Ecto neural progenitor cell (in vitro differentiated cells): ENCODE results near the gene RPL22.

Experiments
- DNase-seq: peaks from one replicate; pipeline ENCODE4 v3.0.0-alpha.2; 2018; ENCODE audit warnings: low spot score

Gene RPL22

DNA sequence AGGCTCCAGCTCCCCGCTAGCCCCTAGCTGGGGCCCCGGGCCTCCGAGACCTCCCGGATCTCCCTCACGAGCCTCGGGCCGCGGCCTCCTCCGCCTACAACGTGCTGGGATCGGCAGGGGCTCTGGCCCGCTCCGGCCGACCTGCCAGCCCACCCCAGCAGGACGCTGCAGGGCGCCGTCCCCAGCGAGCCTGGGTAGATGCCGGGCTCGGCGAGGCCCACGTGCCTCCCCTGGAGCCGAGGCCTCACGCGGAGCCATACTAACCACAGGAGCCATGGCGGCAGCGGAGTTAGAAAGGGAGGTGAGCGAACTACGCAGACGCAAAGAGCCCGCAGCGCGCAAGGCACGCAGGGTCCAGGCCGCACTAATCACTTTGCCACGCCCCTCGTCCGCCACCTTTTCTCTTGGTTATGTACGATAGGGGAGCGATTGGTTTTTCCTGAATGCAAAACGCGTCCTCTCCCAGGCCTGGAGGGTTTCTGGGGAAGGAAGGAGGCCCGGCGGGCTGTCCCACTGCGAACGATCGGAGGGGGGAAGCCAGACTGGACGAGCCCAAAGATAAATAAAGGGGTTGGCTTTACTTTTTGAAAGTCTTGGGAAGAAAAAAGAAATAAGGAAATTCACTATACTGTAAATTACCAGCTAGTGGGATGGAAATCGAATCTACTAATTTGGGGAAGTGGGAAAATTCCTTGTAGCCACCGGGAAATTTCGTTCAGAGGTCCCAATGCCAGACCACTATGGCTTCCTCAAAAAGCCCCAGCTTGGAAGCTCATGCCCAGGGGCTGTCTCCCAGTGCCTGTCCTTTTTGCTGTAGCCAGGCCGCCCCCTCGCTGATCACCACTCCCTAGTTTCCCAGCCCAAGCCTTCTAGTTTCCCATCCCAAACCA lies at the start of gene RPL22:
TSS of gene RPL22 (minus strand) at position 298 of the 890 bp plus-strand sequence. CDS start at position 276, 22 bp downstream.
- DNase-seq = peak; percentile 97

DNA sequence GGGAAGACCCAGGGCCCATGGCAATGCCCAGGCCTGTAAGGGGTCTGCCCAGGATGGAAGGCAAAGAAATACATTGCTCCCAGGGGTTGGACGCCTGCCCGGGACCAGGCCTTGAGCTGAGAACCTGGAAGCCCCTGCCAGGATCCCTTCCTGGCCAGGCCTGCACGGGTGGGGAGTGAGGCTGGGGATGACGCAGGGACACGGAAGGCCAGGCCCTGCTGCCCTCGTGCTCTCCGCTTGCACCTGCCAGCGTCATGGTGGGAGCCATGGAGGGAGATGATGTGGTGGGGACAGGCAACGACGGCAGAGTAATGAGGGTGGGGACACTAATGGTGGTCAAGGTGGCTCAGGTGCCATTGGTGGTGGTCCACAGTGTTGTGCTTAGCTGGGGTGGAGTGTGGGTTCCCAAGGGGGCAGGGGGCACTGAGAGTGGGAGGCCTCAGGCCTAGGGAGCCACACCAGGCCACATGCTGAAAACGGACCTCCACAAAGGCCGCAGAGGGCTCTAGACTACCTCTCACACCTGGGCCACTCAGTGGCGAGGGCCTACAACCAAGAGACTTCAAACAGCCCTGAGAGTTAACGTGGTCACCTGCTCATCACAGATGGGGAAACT lies 48.9 kb upstream of the RPL22 start:
- peak; percentile 50 for DNase-seq

DNA sequence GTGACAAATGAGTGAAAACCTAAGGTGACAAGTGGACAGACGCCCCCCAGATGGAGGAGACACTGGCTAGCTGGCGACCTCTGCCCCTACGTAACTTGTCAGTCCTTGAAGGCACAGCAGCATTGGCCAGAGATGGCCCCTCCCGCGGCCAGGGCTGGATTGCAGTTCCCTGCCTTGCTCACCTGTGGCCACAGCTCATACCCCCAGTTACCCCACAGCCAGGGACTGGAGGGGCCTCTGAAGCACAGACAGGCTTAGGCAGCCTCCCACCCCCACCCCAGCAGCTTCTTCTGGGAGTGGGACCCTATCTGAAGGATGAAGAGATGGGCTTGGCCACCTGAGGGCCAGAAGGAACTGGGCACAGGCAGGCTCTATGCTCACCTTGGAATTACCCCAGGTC lies 48.3 kb upstream of the RPL22 start:
- peak; percentile 49 for DNase-seq

DNA sequence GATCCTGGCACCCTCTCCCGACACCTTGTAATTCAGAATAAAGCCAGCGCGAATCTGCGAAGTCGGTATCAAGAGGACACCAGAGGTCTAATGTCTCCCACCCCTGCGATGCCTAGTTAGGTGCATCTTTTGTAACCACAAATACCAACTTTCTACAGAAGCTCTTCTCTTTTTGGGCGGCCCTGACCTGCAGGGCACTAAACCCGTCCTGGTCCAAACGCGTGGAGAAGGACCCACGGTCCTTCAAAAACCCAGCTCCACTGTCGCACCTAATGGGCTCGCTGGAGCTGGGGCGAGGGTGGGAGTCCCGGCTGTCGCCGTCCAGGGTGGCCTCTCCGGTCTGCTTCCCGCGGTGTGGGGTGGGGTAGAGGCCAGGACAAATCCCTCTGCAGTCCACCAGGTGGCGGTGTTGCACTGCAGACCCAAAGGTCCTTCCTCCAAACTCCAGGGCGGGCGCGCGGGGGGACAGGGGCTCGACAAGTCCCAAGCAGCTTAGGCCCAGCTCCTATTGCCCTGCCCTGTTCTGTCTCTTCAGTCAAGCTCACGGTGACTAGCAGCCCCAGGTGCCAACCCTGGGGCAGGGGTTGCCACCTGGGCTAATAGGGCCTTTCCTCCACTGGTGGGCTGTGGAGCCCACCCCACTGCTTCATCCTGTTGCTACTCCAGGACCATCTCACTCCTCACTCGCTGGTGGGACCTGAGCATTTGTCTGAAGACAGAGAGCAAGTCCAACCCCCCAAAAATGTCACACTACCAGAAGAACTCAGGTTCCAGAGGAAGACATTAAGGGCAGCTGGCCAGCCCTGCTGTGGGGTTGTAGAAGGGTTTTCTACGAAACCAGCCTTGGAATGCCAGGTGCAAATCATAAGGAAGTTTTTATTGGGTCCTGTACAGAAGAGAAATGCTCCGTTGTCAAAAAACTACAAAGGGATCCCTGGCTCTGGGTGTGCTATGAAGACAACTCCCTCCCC lies 47.4 kb upstream of the RPL22 start:
- peak; percentile 97 for DNase-seq

DNA sequence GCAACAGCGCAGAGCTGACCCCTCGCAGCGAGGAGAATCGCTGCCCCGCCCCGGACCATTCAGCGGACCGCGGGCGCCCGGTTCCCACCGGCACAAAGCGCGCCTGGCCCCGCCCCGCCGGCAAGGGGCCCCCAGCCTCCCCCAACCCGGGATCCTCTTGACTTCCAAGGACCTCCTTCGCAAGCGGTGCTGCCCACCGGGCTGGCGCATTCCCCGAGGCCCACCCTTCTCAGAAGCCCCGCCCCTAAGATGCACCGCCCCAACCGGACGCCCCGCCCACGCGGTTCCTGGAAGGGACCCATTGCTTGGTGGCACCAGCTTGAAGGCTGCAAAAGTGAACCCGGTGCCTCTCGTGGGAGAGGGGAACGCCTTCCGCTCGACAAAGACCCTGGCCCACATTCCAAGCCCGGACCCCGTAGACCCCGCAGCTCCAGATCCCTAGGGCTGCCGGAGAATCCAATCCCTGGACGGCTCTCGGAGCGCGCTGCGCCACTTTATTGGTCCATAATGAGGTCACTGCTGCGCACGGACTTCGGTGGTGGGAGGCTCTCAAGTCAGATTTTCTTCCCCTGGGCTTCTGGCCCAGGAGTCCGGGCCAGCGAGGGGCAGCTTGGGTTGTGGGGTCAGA lies 46.6 kb upstream of the RPL22 start:
- peak; percentile 96 for DNase-seq

GRCh38 chr1:6245086-6245868 lies 45.9 kb upstream of the RPL22 start:
- peak; percentile 94 for DNase-seq

GRCh38 chr1:6244401-6245049 lies 45.1 kb upstream of the RPL22 start:
- DNase-seq = peak; percentile 74

DNA sequence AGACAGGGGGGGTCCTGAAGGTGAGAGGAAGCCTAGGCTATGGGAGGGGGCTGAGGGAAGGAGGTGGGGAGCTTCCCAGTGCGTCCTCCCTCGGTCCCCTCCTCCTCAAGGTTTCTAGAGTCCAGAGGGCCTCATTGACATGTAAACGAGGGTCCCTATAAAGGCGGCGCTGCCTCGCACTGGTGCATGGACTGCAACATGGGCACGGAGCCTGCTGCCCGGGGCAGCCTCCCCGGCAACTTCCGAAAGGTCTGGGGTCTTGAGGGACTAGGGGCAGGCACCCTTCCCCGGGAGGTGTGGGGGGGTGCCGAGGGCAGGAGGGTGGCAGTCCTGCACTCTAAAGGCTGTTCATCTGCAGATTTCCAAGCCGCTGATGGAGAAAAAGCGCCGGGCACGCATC lies 44.6 kb upstream of the RPL22 start, which contains the start of gene HES3:
TSS of gene HES3 (plus strand) at position 187 of the 400 bp plus-strand sequence. CDS start at position 374, 187 bp downstream.
- peak; percentile 76 for DNase-seq

DNA sequence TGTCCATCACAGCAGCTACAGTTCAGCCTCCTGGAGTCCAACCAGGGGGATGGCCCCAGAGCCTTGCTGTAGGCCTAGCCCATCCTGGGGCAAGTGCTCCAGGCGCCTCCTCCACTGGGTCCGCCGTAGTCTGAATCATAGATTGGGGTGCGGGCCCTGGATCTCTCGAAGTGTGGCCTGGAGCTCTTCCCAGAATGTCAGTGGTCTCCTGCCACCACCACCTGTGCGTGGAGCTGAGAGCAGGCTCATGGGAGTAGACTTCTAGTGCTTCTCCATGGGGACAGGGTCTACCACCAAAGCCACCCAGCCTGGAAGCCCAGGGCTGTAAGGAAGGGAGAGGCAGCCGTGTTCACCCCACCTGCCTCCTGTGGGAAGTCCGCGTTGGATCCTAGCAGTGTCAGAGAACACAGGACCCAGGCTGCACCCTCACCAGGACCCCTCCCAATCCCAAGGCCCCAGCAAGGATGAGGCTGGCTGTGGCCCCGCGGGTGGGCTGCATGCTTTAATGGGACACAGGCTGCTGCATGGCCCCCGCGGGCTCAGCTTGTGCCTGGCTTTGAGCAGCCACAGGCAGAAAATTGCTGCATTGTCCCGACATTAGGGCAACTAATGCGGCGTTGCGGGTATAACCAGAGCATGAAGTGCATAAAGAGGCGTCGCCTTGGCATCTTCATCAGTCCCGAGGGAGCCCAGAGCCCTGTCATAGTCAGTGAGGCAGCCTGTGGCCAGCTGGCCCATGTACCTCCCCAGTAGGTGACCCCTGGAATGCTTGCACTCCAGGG lies 43.8 kb upstream of the RPL22 start:
- peak; percentile 66 for DNase-seq

DNA sequence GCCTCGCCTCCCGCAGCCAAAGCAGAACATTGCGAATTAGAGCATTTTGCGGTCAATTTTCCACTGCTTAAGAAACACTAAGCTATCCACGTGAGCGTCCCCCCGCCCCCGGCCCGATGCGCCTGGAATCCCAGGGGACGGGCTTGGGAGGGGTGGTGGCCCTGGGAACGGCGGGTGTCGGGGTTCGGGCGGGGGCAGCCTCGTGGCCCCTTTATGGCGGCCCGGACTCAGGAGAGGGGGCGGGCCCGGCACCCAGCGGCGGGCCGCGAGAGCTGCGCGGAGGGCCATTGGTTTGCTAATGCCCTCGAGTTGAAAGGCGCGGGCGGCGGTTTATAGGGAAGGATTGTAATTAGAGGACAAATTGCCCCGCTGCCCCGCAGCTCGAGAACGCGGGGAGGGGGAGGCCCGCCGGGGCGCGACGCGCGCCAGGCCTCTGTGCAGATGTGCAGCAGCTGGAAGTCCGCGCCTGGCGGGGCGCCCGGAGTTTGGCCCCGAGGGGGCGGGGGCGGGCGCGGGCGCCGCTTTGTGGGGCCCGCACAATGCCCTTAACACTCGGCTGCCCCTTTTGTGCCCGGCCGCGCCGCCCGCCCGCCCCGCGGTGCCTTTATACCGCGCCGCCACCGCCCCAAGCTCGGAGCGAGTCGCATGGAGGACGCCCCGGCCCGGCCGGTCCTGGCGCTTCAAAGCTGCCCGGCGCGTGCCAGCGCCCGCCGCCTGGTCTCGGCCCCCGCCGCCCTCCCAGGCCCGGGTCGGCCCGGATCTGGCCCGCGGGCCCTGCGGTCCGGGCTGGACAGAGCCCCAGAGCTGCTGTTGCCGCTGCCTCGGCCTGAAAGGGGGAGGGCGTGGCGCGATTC lies 42.7 kb upstream of the RPL22 start:
- DNase-seq = peak; percentile 87

DNA sequence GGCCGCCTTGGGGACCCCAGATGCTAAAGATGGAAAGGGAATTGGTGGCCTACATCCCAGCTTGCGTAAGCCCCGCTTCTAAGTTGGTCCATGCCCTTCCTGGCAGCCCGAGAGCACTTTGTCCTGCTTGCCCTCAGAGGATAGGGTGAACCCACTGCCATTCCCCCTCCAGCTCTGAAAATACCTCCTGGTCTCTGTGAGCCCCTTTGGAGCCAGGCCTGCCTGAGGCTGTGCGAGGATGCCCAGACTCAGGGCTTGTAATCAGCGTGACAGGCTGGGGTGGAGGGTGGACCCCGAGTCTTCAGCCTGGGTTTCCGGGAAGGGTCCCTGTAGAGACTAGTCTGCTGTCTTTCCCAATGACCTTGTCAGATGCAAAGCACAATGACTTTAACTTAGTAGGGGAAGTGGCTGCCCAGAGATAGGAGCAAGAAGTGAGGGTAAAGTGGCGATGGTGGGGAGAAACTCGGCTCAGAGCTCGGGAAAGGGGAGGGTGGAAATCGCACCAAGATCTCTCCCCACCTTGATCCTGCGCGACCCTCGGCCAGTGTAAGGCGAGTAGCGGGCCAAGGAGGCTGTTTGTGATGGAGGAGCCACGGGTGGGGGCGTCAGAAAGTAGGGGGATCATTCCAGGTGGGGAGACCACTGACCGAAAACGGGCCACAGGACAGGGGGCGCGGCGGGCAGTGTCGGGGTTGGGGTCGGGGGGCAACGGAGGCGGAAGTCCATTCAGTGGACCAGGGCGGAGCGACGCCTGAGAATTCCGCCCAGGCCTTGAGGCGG lies 41.9 kb upstream of the RPL22 start:
- no peak for DNase-seq

DNA sequence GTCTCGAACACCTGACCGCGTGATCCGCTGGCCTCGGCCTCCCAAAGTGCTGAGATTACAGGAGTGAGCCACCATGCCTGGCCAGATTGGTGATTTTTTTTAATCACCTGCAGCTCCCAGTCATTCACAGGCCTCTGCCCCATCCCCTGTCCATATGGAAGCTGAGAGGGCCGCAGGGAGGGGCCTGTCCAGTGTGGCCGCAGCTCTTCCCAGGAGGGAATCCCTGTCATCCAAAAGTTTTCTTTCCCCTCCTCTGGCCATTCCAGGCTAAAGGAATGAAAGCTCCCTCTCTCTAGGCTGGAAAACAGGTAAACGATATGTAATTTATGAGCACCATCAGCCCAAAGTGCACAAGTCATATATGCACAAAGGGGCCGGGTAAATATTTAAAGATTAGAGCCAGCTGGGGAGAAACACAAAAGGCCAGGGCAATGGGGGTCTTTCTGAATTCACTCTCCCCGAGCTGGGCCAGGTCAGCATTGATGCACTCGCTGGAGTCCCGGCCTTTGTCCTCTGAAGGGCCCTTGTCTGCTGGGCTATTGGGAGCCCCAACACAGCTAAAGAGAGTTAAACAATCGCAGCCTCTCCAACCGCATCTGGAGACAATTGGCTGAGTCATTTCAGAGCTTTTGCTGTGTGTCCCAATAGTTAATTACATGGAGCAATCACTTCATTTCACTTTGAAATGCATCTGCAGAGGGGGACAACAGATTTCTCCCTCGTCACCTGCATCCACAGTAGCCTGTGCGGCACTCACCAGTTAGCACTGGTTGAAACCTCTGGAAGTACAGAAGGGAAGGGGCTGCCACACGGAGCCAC lies 40.8 kb upstream of the RPL22 start:
- DNase-seq = peak; percentile 67

GRCh38 chr1:6239213-6239752 lies 39.9 kb upstream of the RPL22 start:
- no peak for DNase-seq

GRCh38 chr1:6237093-6237492 lies 37.7 kb upstream of the RPL22 start:
- no peak for DNase-seq

DNA sequence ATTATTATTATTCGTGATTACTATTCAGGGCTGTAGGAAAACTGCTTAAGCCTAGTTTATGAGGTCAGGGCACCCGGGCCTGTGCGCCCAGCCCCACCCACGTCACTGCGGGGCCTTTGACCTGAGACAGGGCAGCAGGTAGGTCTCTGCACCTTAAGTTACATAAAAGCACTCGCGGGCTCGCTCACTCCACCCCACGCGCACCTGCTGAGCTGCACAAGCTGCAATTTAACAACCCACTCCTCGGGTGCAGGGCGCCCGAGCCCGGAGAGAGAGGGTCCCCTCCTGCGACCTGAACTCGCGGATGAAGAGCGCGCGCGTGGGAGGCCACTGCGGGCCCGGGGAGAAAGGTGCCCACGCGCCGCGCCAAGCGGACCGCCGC lies 35.9 kb upstream of the RPL22 start:
- DNase-seq = no peak

DNA sequence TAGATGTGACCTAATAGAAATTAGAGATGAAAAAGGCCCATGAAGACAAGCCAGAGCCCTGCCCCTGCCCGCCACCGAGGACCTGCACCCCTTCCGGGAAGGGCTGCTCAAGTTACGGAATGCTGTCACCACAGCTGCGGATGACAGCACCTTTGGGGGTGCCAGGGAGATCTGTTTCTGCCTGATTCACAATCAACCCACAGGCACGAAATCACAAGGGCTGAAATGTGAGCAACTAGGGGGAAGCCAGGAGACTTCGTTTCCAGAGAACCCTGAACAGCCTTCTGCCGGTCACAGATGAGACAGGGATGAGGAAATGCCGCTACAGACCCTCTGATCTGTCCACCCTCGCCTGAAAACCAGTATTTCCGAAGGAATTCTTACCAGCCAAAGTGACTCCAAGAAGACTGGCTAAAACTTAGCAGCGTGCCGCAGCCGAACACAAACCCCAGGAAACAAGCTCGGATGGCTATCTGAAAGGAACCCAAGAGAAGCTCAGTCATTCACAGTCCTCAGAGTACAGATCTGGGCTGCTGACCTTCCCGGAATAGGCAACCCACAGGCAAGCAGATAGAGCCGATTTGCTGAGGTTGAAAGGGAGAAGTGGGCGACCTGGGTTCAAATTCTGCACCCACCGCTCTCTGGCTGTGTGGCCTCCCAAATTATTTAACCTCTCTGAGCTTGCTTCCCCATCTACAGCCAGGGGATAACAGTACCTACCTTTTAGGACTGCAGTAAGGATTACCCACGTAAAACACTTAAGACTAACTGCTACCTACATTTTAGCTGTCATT lies 35.3 kb upstream of the RPL22 start:
- no peak for DNase-seq
